Effector memory CD4-positive, alpha-beta T cell (primary cell): Measurements from ENCODE around the gene INTS6.

Experiments
- DNase-seq, 3 donors: peaks; one replicate each; pipeline ENCODE4 v3.0.0-alpha.2; 2020
- H3K27ac ChIP-seq: 2 replicates; pipeline ENCODE4 v1.7.0; 2013; ENCODE audit warnings: mild to moderate bottlenecking, low read length, moderate library complexity; ENCODE audit not compliant: insufficient read depth, poor library complexity, severe bottlenecking
- H3K27me3 ChIP-seq: replicated peaks from 2 replicates; pipeline ENCODE4 v1.7.0; 2013; ENCODE audit warnings: mild to moderate bottlenecking, low read length; ENCODE audit not compliant: insufficient read depth, control insufficient read depth, poor library complexity, severe bottlenecking
- H3K36me3 ChIP-seq: 2 replicates; pipeline ENCODE4 v1.7.0; 2013; ENCODE audit warnings: mild to moderate bottlenecking, low read length, moderate library complexity; ENCODE audit not compliant: control insufficient read depth, insufficient read depth
- H3K4me1 ChIP-seq: 2 replicates; pipeline ENCODE4 v1.7.0; 2013; ENCODE audit warnings: low read length, mild to moderate bottlenecking; ENCODE audit not compliant: control insufficient read depth, insufficient read depth, poor library complexity, severe bottlenecking
- H3K4me3 ChIP-seq: 2 replicates; pipeline ENCODE4 v1.7.0; 2013; ENCODE audit warnings: low read length, low read depth, mild to moderate bottlenecking; ENCODE audit not compliant: insufficient read depth, poor library complexity, severe bottlenecking
- H3K9me3 ChIP-seq: 2 replicates; pipeline ENCODE4 v1.7.0; 2013; ENCODE audit warnings: mild to moderate bottlenecking, low read length, moderate library complexity; ENCODE audit not compliant: control insufficient read depth

Gene INTS6

GRCh38 chr13:51327961-51328360, 124.9 kb downstream of the INTS6 start:
- no peak for DNase-seq
- H3K27ac ChIP-seq = no peak overlapping the region
- no peaks in the 10 kb centered on the region for H3K9me3 ChIP-seq
- no peaks in the 10 kb centered on the region for H3K27me3 ChIP-seq
- H3K36me3 ChIP-seq = no peaks in the 10 kb centered on the region
- H3K4me1 ChIP-seq = no peaks in the 10 kb centered on the region
- H3K4me3 ChIP-seq = no peak overlapping the region

DNA sequence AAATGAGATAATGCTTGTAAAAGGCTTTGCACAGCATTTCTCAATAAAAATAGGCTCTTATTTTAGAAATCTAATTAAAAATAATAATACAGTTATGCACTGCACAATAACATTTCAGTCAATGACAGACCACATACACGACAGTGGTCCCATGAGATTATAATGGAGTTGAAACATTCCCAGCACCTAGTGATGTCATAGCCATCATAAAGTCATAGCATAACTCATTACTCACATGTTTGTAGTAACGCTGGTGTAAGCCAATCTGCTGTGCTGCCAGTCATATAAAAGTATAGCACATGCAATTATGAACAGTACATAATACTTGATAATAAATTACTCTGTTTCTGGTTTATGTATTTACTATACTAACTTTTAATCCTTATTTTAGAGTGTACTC, 126.1 kb downstream of the INTS6 start:
- Histone ChIP-seq H3K4me3 (no peak overlapping the region), H3K27me3 (no peaks in the 10 kb centered on the region), H3K36me3 (no peaks in the 10 kb centered on the region), H3K27ac (no peak overlapping the region), H3K9me3 (no peaks in the 10 kb centered on the region), H3K4me1 (no peaks in the 10 kb centered on the region)
- no peak for DNase-seq

DNA sequence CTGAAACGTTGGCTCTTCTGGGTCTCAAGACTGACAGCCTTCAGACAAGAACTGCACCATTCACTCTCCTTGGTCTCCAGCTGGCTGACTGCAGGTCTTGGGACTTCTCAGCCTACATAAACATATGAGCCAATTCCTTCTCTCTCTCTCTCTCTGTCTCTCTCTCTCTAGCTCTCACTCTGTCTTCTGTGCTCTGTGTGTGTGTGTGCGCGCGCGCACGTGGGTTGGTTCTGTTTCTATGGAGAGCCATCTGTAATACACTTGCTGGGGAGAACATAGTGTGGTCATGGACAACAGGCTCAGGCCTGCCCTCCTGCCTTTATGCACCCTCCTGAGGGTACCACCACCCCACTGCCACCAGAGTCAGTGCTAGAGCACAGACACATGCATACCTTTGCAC, 127.0 kb downstream of the INTS6 start:
- no peaks in the 10 kb centered on the region for H3K4me1 ChIP-seq
- H3K4me3 ChIP-seq = no peak overlapping the region
- no peaks in the 10 kb centered on the region for H3K36me3 ChIP-seq
- H3K27ac ChIP-seq = no peak overlapping the region
- no peaks in the 10 kb centered on the region for H3K27me3 ChIP-seq
- no peak for DNase-seq
- no peaks in the 10 kb centered on the region for H3K9me3 ChIP-seq

DNA sequence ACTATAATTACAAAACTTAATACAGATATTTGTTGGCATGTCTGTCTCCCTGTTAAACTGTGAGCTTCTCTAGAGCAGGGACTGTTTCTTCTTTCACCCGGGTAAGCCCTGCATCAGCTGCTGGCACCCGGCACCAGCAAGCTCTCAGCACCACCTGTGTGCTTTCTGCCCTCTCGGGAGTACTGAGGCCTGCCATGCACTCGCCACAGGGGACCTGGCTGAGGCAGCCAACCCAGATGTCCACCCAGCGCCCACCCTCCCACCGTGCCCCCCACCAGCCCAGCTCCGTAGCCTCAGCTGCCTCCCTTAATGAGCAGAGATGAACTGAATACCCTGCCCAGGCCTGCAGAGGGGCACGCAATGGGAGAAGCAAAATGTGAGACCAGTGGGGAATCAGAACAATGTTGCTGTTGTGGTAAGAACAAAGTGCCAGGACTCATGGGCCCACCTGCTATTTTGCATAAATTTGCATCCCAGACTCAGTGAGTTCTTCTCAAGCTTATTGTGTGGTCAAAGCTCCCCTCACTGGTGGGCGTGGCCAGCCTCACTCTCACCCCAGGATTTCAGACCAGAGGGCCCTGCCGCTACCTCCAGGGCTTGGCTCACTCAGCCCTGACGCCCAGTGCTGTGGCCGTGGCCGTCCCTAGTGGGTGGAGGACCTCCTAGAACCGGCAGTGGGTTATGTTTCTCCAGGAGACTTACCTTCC, 128.0 kb downstream of the INTS6 start:
- Histone ChIP-seq H3K36me3 (no peaks in the 10 kb centered on the region), H3K4me3 (no peak overlapping the region), H3K9me3 (no peaks in the 10 kb centered on the region), H3K27ac (no peak overlapping the region), H3K4me1 (no peaks in the 10 kb centered on the region), H3K27me3 (no peaks in the 10 kb centered on the region)
- DNase-seq = no peak

DNA sequence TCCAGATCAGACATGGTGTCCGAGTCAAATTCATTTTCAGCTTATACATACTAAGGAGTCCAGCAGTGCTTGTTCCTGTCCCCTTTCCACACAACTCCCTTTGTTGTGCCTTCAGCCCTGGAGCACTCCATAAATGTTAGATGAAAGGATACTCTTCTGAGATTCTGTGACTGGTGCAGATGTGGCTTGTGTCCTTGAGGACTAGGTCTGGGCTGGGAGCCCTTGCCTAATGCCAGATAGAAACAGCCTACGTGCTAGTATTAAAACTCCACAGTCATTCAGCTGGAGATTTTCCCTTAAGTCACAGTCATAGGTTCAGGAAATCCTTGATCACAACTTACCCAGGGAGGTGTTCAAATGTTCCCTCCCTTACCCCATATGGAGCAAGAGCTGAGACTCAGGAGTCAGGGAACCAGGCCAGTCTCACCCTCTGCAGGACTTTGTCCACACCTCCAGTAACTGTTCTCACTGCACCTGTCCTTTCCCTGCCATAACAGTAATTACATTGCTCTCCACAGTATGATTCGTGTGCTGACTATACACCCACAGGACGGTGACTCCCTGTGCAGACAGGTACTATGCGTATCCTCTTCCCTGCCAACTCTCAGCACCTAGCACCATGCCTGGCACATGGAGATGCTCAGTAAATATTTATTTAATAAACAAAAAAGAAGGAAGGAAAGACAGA, 128.9 kb downstream of the INTS6 start:
- Histone ChIP-seq H3K36me3 (no peaks in the 10 kb centered on the region), H3K27ac (no peak overlapping the region), H3K4me3 (no peak overlapping the region), H3K9me3 (no peaks in the 10 kb centered on the region), H3K4me1 (no peaks in the 10 kb centered on the region), H3K27me3 (no peaks in the 10 kb centered on the region)
- no peak for DNase-seq

- Histone ChIP-seq H3K27ac (no peak overlapping the region), H3K36me3 (no peaks in the 10 kb centered on the region), H3K4me3 (no peak overlapping the region), H3K9me3 (no peaks in the 10 kb centered on the region), H3K27me3 (no peaks in the 10 kb centered on the region), H3K4me1 (no peaks in the 10 kb centered on the region)
- DNase-seq = no peak
These were observed 130.0 kb downstream of the INTS6 start for GRCh38 chr13:51322826-51323225.

- Histone ChIP-seq H3K4me1 (no peaks in the 10 kb centered on the region), H3K36me3 (no peaks in the 10 kb centered on the region), H3K27me3 (no peaks in the 10 kb centered on the region), H3K4me3 (no peak overlapping the region), H3K27ac (no peak overlapping the region), H3K9me3 (no peaks in the 10 kb centered on the region)
- DNase-seq = no peak
These were observed 131.0 kb downstream of the INTS6 start for GRCh38 chr13:51321836-51322235.

- no peak for DNase-seq
- Histone ChIP-seq H3K36me3 (no peaks in the 10 kb centered on the region), H3K9me3 (no peaks in the 10 kb centered on the region), H3K4me1 (no peaks in the 10 kb centered on the region), H3K4me3 (no peak overlapping the region), H3K27me3 (no peaks in the 10 kb centered on the region), H3K27ac (no peak overlapping the region)
These were observed 134.0 kb downstream of the INTS6 start for GRCh38 chr13:51318876-51319275.

DNA sequence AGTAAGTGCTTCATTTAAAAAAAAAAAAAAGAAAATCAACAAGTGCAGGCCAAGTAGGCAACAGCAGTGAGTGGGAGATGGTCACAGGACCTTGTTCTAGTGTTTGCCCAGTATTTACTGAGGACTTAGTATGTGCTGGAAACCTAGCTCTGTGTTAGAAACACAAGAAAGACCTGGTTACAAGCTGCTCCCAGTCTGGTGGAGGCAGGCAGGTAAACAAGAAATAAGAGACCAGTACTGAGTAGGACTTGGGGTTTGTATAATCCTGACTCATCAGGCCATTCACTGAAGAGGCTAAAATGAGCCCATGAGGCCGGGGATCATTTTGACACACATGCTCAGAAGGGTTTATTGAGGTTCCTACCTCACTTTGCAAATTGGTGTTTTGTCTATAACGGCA, 134.8 kb downstream of the INTS6 start:
- Histone ChIP-seq H3K27ac (no peak overlapping the region), H3K9me3 (no peaks in the 10 kb centered on the region), H3K4me3 (no peak overlapping the region), H3K36me3 (no peaks in the 10 kb centered on the region), H3K27me3 (no peaks in the 10 kb centered on the region), H3K4me1 (no peaks in the 10 kb centered on the region)
- no peak for DNase-seq

- no peak overlapping the region for H3K27ac ChIP-seq
- H3K36me3 ChIP-seq = no peaks in the 10 kb centered on the region
- no peaks in the 10 kb centered on the region for H3K9me3 ChIP-seq
- no peak overlapping the region for H3K4me3 ChIP-seq
- DNase-seq = no peak
- no peaks in the 10 kb centered on the region for H3K27me3 ChIP-seq
- H3K4me1 ChIP-seq = no peaks in the 10 kb centered on the region
These were observed 135.6 kb downstream of the INTS6 start for GRCh38 chr13:51317262-51317661.
